Right atrium auricular region (tissue), 2 donors: ENCODE data around the gene ASMTL. TPM values are rescaled to one million over a fixed set of nuclear protein-coding genes. Genes with fewer than 3 reads are reported as not detected.

ENCODE experiments used
- DNase-seq: peaks from one replicate; pipeline ENCODE4 v3.0.0-alpha.2; 2019; ENCODE audit warnings: low spot score
- H3K27ac ChIP-seq, 2 donors: fragments of 200-600 bp; sonication (generic); 1 replicate in 1 of 2; 2 replicates in 1 of 2; pipeline ENCODE4 v1.5.1; 2016 to 2019
- H3K27me3 ChIP-seq, 2 donors: fragments of 200-600 bp; sonication (generic); one replicate each; pipeline versions ENCODE4 v1.5.1 to v1.6.0; 2017 to 2019
- H3K36me3 ChIP-seq: fragments of 200-600 bp; sonication (generic); one replicate; pipeline ENCODE4 v1.5.1; 2016
- H3K4me1 ChIP-seq, 2 donors: fragments of 200-600 bp; sonication (generic); one replicate each; pipeline versions ENCODE4 v1.5.1 to v1.6.0; 2017 to 2019
- H3K4me3 ChIP-seq, 2 donors: fragments of 200-600 bp; sonication (generic); 1 replicate in 1 of 2; 2 replicates in 1 of 2; pipeline ENCODE4 v1.5.1; 2017 to 2019; ENCODE audit warnings: mild to moderate bottlenecking in 1 of 2, moderate library complexity in 1 of 2
- H3K9me3 ChIP-seq, 2 donors: fragments of 200-600 bp; sonication (generic); one replicate each; pipeline ENCODE4 v1.5.1; 2019
- total RNA-seq, 2 donors: library from RNA; depleted of rRNA; stranded (reverse); fragments of >200 nt; gene quantifications; one replicate each; pipeline ENCODE4 v1.1.0, GENCODE V29; 2016
- TF ChIP-seq, protein P1 (sequence below), 2 donors: fragments of 200-600 bp; sonication (generic); IDR thresholded peaks; one replicate each; pipeline ENCODE4 v1.5.1; 2019; ENCODE audit warnings: antibody characterized with exemption in 2 of 2

The ASMTL gene
- total RNA-seq, 2 donors from 2014 or later = 20.1 to 31.9 TPM

DNA sequence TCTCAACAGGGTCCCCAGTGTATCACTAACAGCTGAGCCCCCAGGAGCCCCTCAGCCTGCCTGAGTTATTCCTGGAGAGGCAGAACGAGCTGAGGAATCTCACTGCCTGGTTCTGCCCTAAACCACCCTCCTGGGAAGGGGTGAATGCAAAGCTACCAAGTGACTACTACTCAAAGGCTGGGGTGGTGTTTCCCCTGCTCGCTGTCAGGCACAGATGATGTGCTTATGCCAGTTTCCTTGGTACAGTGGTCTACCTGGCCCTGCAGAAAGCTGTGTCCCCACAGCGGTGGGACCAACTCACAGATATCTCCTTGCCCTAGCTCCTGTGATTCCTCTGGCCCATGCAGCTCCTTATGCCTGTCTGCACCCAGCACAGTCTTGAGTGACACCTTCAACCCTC lies 35.4 kb upstream of the ASMTL start:
- Histone ChIP-seq H3K36me3 (no peaks in the 10 kb centered on the region), H3K4me1 (no peaks in the 10 kb centered on the region), H3K4me3 (no peak overlapping the region), H3K9me3 (no peaks in the 10 kb centered on the region), H3K27ac (no peak overlapping the region), H3K27me3 (no peaks in the 10 kb centered on the region)
- TF ChIP-seq, protein P1, sequence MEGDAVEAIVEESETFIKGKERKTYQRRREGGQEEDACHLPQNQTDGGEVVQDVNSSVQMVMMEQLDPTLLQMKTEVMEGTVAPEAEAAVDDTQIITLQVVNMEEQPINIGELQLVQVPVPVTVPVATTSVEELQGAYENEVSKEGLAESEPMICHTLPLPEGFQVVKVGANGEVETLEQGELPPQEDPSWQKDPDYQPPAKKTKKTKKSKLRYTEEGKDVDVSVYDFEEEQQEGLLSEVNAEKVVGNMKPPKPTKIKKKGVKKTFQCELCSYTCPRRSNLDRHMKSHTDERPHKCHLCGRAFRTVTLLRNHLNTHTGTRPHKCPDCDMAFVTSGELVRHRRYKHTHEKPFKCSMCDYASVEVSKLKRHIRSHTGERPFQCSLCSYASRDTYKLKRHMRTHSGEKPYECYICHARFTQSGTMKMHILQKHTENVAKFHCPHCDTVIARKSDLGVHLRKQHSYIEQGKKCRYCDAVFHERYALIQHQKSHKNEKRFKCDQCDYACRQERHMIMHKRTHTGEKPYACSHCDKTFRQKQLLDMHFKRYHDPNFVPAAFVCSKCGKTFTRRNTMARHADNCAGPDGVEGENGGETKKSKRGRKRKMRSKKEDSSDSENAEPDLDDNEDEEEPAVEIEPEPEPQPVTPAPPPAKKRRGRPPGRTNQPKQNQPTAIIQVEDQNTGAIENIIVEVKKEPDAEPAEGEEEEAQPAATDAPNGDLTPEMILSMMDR (IDR thresholded peaks at IDR 0.05) = no peak
- no peak for DNase-seq

DNA sequence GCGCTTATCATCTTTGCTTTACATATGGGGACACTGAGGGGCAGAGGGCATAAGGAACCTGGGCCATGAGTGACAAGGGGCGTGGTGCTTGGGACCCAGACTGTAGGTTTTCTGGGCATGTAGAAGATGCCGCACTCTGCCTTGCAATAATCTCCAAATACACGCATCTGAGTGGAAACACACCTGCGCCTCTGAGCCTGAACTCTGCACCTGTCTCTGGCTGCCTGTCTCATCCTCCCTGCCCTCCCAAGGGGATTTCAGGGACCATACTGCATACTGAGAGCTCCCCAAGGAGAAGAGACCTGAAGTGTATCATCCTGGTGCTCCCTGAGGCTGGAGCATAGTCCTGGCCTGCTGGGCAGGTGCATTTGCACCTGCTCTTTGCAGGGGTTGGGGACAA lies 34.7 kb upstream of the ASMTL start:
- DNase-seq = no peak
- H3K27me3 ChIP-seq = no peaks in the 10 kb centered on the region
- H3K36me3 ChIP-seq = no peaks in the 10 kb centered on the region
- H3K4me3 ChIP-seq = no peak overlapping the region
- TF ChIP-seq, protein P1 (IDR thresholded peaks at IDR 0.05) = no peak
- peak overlapping the region in 1 of 2 donors; percentile 41 for H3K27ac ChIP-seq
- H3K4me1 ChIP-seq = no peaks in the 10 kb centered on the region
- no peaks in the 10 kb centered on the region for H3K9me3 ChIP-seq

DNA sequence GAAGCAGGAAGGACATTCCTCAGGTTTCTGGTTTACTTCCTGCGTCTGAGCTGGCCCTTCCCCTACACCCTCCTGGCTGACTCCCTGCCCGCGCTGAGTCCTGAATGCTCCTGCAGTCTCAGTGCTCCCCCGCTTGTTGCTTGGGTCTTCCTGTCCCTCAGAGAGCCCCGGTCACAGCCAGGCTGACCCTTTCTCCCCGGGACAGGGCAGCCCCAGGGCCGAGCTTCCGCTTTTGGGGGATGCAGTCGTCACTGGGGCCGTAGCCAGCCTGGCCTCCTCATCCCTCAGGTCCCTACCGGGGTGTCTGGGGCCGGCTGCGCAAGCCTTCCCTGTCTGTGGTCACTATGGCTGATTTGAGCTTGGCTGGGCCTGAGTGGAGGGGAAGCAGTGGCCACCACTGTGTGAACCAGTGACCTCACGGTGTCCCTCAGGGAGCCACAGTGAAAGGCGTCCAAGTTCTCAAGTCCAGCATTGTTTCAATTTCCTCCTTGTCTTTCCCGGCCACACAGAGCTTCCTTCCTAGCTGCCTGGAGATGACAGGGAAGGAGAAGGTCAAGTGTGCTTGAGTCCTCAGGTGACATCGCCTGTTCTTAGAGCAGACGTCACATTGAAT lies 34.1 kb upstream of the ASMTL start:
- no peaks in the 10 kb centered on the region for H3K27me3 ChIP-seq
- TF ChIP-seq, protein P1 (IDR thresholded peaks at IDR 0.05) = no peak
- DNase-seq = peak; percentile 64
- H3K4me1 ChIP-seq = no peaks in the 10 kb centered on the region
- H3K4me3 ChIP-seq = no peak overlapping the region
- H3K9me3 ChIP-seq = no peaks in the 10 kb centered on the region
- H3K27ac ChIP-seq = peak overlapping the region; percentile 53 to 54
- no peaks in the 10 kb centered on the region for H3K36me3 ChIP-seq

DNA sequence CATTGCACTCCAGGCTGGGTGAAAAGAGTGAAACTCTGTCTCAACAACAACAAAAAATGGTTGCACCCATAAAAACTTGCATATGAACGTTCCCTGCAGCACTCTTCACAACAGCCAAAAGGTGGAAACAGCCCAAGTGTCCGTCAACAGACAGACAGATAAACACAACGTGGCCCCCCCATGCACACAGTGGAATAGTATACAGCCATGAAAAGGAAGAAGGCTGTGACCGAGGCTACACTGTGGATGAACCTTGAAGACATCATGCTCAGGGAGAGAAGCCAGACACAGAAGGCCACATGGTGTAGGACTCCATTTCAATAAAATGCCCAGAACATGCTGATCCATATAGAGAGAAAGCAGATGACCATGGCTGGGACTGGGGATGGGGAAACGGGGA lies 33.5 kb upstream of the ASMTL start:
- H3K36me3 ChIP-seq = no peaks in the 10 kb centered on the region
- H3K27ac ChIP-seq = peak overlapping the region; percentile 53 to 54
- H3K4me3 ChIP-seq = no peak overlapping the region
- TF ChIP-seq, protein P1 (IDR thresholded peaks at IDR 0.05) = no peak
- H3K9me3 ChIP-seq = no peaks in the 10 kb centered on the region
- H3K4me1 ChIP-seq = peaks cover 0 to 3% of the 10 kb centered on the region in 2 donors
- H3K27me3 ChIP-seq = no peaks in the 10 kb centered on the region
- DNase-seq = peak; percentile 30

DNA sequence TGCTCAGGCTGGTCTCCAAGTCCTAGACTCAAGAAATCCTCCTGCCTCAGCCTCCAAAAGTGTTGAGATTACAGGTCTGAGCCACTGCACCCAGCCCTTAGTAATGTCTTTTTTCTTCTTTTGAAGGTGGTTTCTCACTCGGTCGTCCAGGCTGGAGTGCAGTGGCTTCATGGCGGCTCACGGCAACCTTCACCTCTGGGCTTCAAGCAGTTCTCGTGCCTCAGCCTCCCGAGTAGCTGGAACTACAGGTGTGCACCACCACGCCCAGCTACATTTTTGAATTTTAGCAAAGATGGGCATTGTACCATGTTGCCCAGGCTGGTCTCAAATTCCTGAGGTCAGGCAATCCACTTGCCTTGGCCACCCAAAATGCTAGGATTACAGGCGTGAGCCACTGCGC lies 32.3 kb upstream of the ASMTL start:
- Histone ChIP-seq H3K4me3 (no peak overlapping the region), H3K36me3 (no peaks in the 10 kb centered on the region), H3K4me1 (peaks cover 0 to 5% of the 10 kb centered on the region in 2 donors), H3K27me3 (no peaks in the 10 kb centered on the region), H3K27ac (no peak overlapping the region), H3K9me3 (peaks cover 0 to under 1% of the 10 kb centered on the region in 2 donors)
- DNase-seq = no peak
- TF ChIP-seq, protein P1 (IDR thresholded peaks at IDR 0.05) = no peak

DNA sequence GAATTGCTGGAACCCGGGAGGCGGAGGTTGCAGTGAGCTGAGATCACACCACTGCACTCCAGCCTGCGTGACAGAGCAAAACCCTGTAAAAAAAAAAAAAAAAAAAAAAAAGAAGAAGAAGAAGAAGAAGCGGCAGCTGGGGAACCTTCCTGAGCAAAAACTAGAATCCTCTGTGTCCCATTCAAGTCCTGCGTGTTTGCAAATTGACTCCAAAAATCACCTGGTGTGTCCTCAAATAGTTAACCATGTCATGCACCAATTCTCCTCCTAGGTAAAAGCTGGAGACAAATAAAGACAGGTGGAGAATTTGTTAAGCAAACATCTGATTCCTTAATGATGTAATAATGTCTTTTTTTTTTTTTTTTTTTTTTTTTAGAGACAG lies 31.9 kb upstream of the ASMTL start:
- H3K4me3 ChIP-seq = no peak overlapping the region
- H3K36me3 ChIP-seq = no peaks in the 10 kb centered on the region
- no peak for DNase-seq
- TF ChIP-seq, protein P1 (IDR thresholded peaks at IDR 0.05) = no peak
- no peak overlapping the region for H3K27ac ChIP-seq
- H3K9me3 ChIP-seq = peaks cover 0 to 5% of the 10 kb centered on the region in 2 donors
- H3K27me3 ChIP-seq = no peaks in the 10 kb centered on the region
- H3K4me1 ChIP-seq = peaks cover 0 to 5% of the 10 kb centered on the region in 2 donors
